Trophoblast cell (in vitro differentiated cells and primary cell): Measurements from ENCODE around the gene MT4.

Experiments
- DNase-seq, 2 donors: peaks; one replicate each; pipeline ENCODE4 v3.0.0-alpha.2; 2016
- H2AFZ ChIP-seq: 2 replicates; pipeline ENCODE4 v1.6.1; 2013; ENCODE audit warnings: low read length, moderate library complexity, mild to moderate bottlenecking; ENCODE audit not compliant: insufficient read depth, poor library complexity
- H2AK5ac ChIP-seq: 2 replicates; pipeline ENCODE4 v1.6.1; 2013; ENCODE audit warnings: mild to moderate bottlenecking, low read length
- H2BK120ac ChIP-seq: 2 replicates; pipeline ENCODE4 v1.6.1; 2013; ENCODE audit warnings: low read length, mild to moderate bottlenecking, moderate library complexity; ENCODE audit not compliant: insufficient read depth, poor library complexity
- H2BK12ac ChIP-seq: 2 replicates; pipeline ENCODE4 v1.6.1; 2013; ENCODE audit warnings: mild to moderate bottlenecking, low read length, moderate library complexity
- H2BK5ac ChIP-seq: 2 replicates; pipeline ENCODE4 v1.6.1; 2013; ENCODE audit warnings: low read length, low read depth, moderate library complexity, mild to moderate bottlenecking; ENCODE audit not compliant: poor library complexity
- H3K14ac ChIP-seq: 2 replicates; pipeline ENCODE4 v1.6.1; 2013; ENCODE audit warnings: mild to moderate bottlenecking, low read length
- H3K18ac ChIP-seq: 2 replicates; pipeline ENCODE4 v1.6.1; 2013; ENCODE audit warnings: mild to moderate bottlenecking, low read length
- H3K23ac ChIP-seq: 2 replicates; pipeline ENCODE4 v1.6.1; 2013; ENCODE audit warnings: low read length
- H3K27ac ChIP-seq: 2 replicates; pipeline ENCODE4 v1.5.1; 2013; ENCODE audit warnings: low read depth, mild to moderate bottlenecking, inconsistent platforms, low read length, moderate library complexity
- H3K27me3 ChIP-seq: 2 replicates; pipeline ENCODE4 v1.6.1; 2013; ENCODE audit warnings: inconsistent platforms, mild to moderate bottlenecking, low read length, moderate library complexity; ENCODE audit not compliant: insufficient read depth
- H3K36me3 ChIP-seq, 2 experiments: 1 replicate in 1 of 2; 2 replicates in 1 of 2; pipeline ENCODE4 v1.6.1; 2013; ENCODE audit warnings: low read length in 2 of 2, mild to moderate bottlenecking in 2 of 2, moderate library complexity in 1 of 2; ENCODE audit not compliant: insufficient read depth in 2 of 2, control insufficient read depth in 1 of 2
- H3K4ac ChIP-seq: 2 replicates; pipeline ENCODE4 v1.6.1; 2013; ENCODE audit warnings: low read depth, mild to moderate bottlenecking, low read length, moderate library complexity
- H3K4me1 ChIP-seq, 2 experiments: 1 replicate in 1 of 2; 2 replicates in 1 of 2; pipeline ENCODE4 v1.6.1; 2013; ENCODE audit warnings: low read length in 2 of 2, mild to moderate bottlenecking in 2 of 2, moderate library complexity in 1 of 2; ENCODE audit not compliant: insufficient read depth in 2 of 2, control insufficient read depth in 1 of 2
- H3K4me2 ChIP-seq: 2 replicates; pipeline ENCODE4 v1.6.1; 2013; ENCODE audit warnings: inconsistent platforms, mild to moderate bottlenecking, low read length, moderate library complexity
- H3K4me3 ChIP-seq: 2 replicates; pipeline ENCODE4 v1.5.1; 2013; ENCODE audit warnings: mild to moderate bottlenecking, low read depth, low read length, inconsistent platforms
- H3K79me1 ChIP-seq: one replicate; pipeline ENCODE4 v1.6.1; 2013; ENCODE audit warnings: low read length
- H3K79me2 ChIP-seq: 2 replicates; pipeline ENCODE4 v1.6.1; 2013; ENCODE audit warnings: low read length, mild to moderate bottlenecking; ENCODE audit not compliant: control insufficient read depth, insufficient read depth, poor library complexity
- H3K9ac ChIP-seq: 2 replicates; pipeline ENCODE4 v1.6.1; 2013; ENCODE audit warnings: mild to moderate bottlenecking, low read length
- H3K9me3 ChIP-seq: 2 replicates; pipeline ENCODE4 v1.6.1; 2013; ENCODE audit warnings: low read depth, mild to moderate bottlenecking, control low read depth, inconsistent platforms, low read length; ENCODE audit not compliant: insufficient read depth
- H4K12ac ChIP-seq: 2 replicates; pipeline ENCODE4 v1.6.1; 2013; ENCODE audit warnings: low read depth, mild to moderate bottlenecking, low read length, moderate library complexity
- H4K8ac ChIP-seq: 2 replicates; pipeline ENCODE4 v1.6.1; 2013; ENCODE audit warnings: low read depth, mild to moderate bottlenecking, low read length, moderate library complexity
- H4K91ac ChIP-seq: one replicate; pipeline ENCODE4 v1.6.1; 2013; ENCODE audit warnings: low read depth, mild to moderate bottlenecking, low read length, moderate library complexity
- WGBS: extraction: QIAGEN DNeasy Blood & Tissue Kit; methylation state at CpG from one replicate; pipeline ENCODE4 v1.1.7; 2013; ENCODE audit warnings: missing lambda C conversion rate; ENCODE audit not compliant: insufficient read length, insufficient coverage; ENCODE audit errors: extremely low coverage; 5-methylcytosine and 5-hydroxymethylcytosine counted together

MT4 gene

GRCh38 chr16:56604966-56605365, 40.1 kb downstream of the MT4 start:
- Histone ChIP-seq H3K79me2 (no peaks in the 10 kb centered on the region), H3K9ac (no peak overlapping the region), H3K27me3 (no peaks in the 10 kb centered on the region), H2BK5ac (no peak overlapping the region), H2BK120ac (no peak overlapping the region), H4K8ac (no peak overlapping the region), H3K9me3 (no peaks in the 10 kb centered on the region), H3K18ac (no peak overlapping the region), H2AFZ (no peak overlapping the region), H4K91ac (no peak overlapping the region), H3K79me1 (peaks cover 11% of the 10 kb centered on the region), H3K4me1 (peaks cover 22 to 27% of the 10 kb centered on the region in 2 experiments), H3K4me2 (no peak overlapping the region), H3K4ac (no peak overlapping the region), H3K14ac (no peak overlapping the region), H2AK5ac (no peak overlapping the region), H3K23ac (no peak overlapping the region), H4K12ac (no peak overlapping the region), H3K4me3 (no peak overlapping the region), H2BK12ac (no peak overlapping the region), H3K27ac (no peak overlapping the region), H3K36me3 (no peaks in the 10 kb centered on the region)
- no peak for DNase-seq
- WGBS, result no CpG with 5 or more reads among the region's 4 CpGs

GRCh38 chr16:56605475-56605874, 40.6 kb downstream of the MT4 start:
- DNase-seq, result no peak
- H3K23ac ChIP-seq, result no peak overlapping the region
- no CpG with 5 or more reads among the region's 1 CpG for WGBS
- H3K4me3 ChIP-seq, result no peak overlapping the region
- no peak overlapping the region for H2BK120ac ChIP-seq
- H3K4me1 ChIP-seq, result peaks cover 27 to 31% of the 10 kb centered on the region in 2 experiments
- H3K79me1 ChIP-seq, result peaks cover 11% of the 10 kb centered on the region
- no peak overlapping the region for H3K4ac ChIP-seq
- no peaks in the 10 kb centered on the region for H3K27me3 ChIP-seq
- H2AFZ ChIP-seq, result no peak overlapping the region
- no peak overlapping the region for H3K27ac ChIP-seq
- no peak overlapping the region for H3K14ac ChIP-seq
- H2BK5ac ChIP-seq, result no peak overlapping the region
- no peaks in the 10 kb centered on the region for H3K9me3 ChIP-seq
- H3K9ac ChIP-seq, result no peak overlapping the region
- no peak overlapping the region for H3K18ac ChIP-seq
- H4K12ac ChIP-seq, result no peak overlapping the region
- H2BK12ac ChIP-seq, result no peak overlapping the region
- no peaks in the 10 kb centered on the region for H3K36me3 ChIP-seq
- no peak overlapping the region for H4K91ac ChIP-seq
- H4K8ac ChIP-seq, result no peak overlapping the region
- H2AK5ac ChIP-seq, result no peak overlapping the region
- no peaks in the 10 kb centered on the region for H3K79me2 ChIP-seq
- H3K4me2 ChIP-seq, result no peak overlapping the region

- no peak overlapping the region for H2BK12ac ChIP-seq
- H3K18ac ChIP-seq, result no peak overlapping the region
- H3K9ac ChIP-seq, result no peak overlapping the region
- H3K36me3 ChIP-seq, result no peaks in the 10 kb centered on the region
- H3K79me1 ChIP-seq, result peaks cover 11% of the 10 kb centered on the region
- no peak overlapping the region for H3K14ac ChIP-seq
- H3K9me3 ChIP-seq, result no peaks in the 10 kb centered on the region
- no peak overlapping the region for H4K12ac ChIP-seq
- H2AFZ ChIP-seq, result no peak overlapping the region
- DNase-seq, result no peak
- WGBS, result no CpG with 5 or more reads among the region's 3 CpGs
- H4K91ac ChIP-seq, result no peak overlapping the region
- no peaks in the 10 kb centered on the region for H3K79me2 ChIP-seq
- no peak overlapping the region for H2BK5ac ChIP-seq
- H3K27ac ChIP-seq, result no peak overlapping the region
- H3K23ac ChIP-seq, result no peak overlapping the region
- no peak overlapping the region for H3K4me2 ChIP-seq
- H3K4me1 ChIP-seq, result peaks cover 27 to 31% of the 10 kb centered on the region in 2 experiments
- H3K4ac ChIP-seq, result no peak overlapping the region
- no peak overlapping the region for H4K8ac ChIP-seq
- no peak overlapping the region for H2AK5ac ChIP-seq
- no peak overlapping the region for H2BK120ac ChIP-seq
- H3K27me3 ChIP-seq, result no peaks in the 10 kb centered on the region
- no peak overlapping the region for H3K4me3 ChIP-seq
These were observed 41.2 kb downstream of the MT4 start for GRCh38 chr16:56606071-56606475.

- no CpG with 5 or more reads among the region's 8 CpGs for WGBS
- H3K79me2 ChIP-seq, result no peaks in the 10 kb centered on the region
These were observed 41.7 kb downstream of the MT4 start for GRCh38 chr16:56606476-56607108.

More at GRCh38 chr16:56606476-56607108, 41.7 kb downstream of the MT4 start:
- Histone ChIP-seq H3K36me3 (no peaks in the 10 kb centered on the region), H2AK5ac (no peak overlapping the region), H3K4ac (no peak overlapping the region), H3K18ac (no peak overlapping the region), H3K4me1 (peaks cover 27 to 31% of the 10 kb centered on the region in 2 experiments), H2BK120ac (no peak overlapping the region), H3K79me1 (peaks cover 11% of the 10 kb centered on the region), H3K4me3 (no peak overlapping the region), H4K8ac (peak overlapping the region; percentile 31), H4K12ac (no peak overlapping the region), H3K9me3 (no peaks in the 10 kb centered on the region), H2AFZ (no peak overlapping the region), H3K9ac (no peak overlapping the region), H3K4me2 (no peak overlapping the region), H4K91ac (no peak overlapping the region), H3K14ac (no peak overlapping the region), H2BK5ac (no peak overlapping the region), H2BK12ac (no peak overlapping the region), H3K23ac (no peak overlapping the region), H3K27ac (peak overlapping the region; percentile 50), H3K27me3 (peaks cover 3% of the 10 kb centered on the region)
- DNase-seq, result no peak
